Kidney (tissue), 14 donors: Measurements from ENCODE around the gene EHBP1L1. TPM values are rescaled to one million over a fixed set of nuclear protein-coding genes. Genes with fewer than 3 reads are reported as not detected.

ENCODE experiments used
- DNase-seq, 5 donors: peaks; one replicate each; pipeline ENCODE4 v3.0.0-alpha.2; 2013 to 2020
- FAIRE-seq: peaks from 2 replicates; lab custom pipeline; 2012; peaks lifted over from hg19 to GRCh38; lab: Jason Lieb, UNC
- H3K27ac ChIP-seq, 2 donors: one replicate each; pipeline ENCODE4 v1.7.0; 2013; ENCODE audit warnings: low read depth in 2 of 2, low read length in 2 of 2, inconsistent platforms in 1 of 2
- H3K27me3 ChIP-seq: one replicate; pipeline ENCODE4 v1.7.1; 2013; ENCODE audit warnings: low read length, inconsistent platforms; ENCODE audit not compliant: control insufficient read depth, insufficient read depth
- H3K36me3 ChIP-seq, 3 donors: one replicate each; pipeline versions ENCODE4 v1.7.0 to v1.7.1; 2013; ENCODE audit warnings: low read length in 3 of 3, control low read depth in 1 of 3, inconsistent platforms in 1 of 3; ENCODE audit not compliant: insufficient read depth in 3 of 3, control insufficient read depth in 2 of 3
- H3K4me1 ChIP-seq, 3 donors: one replicate each; pipeline versions ENCODE4 v1.7.0 to v1.7.1; 2013; ENCODE audit warnings: low read length in 3 of 3, inconsistent platforms in 1 of 3, low read depth in 1 of 3; ENCODE audit not compliant: control insufficient read depth in 2 of 3, insufficient read depth in 2 of 3
- H3K4me3 ChIP-seq, 3 donors: one replicate each; pipeline versions ENCODE4 v1.7.0 to v1.8.1; 2013; ENCODE audit warnings: low read length in 3 of 3, control low read depth in 1 of 3, inconsistent platforms in 1 of 3
- H3K9ac ChIP-seq, 3 donors: one replicate each; pipeline versions ENCODE4 v1.7.0 to v1.7.1; 2013; ENCODE audit warnings: low read length in 3 of 3, control low read depth in 1 of 3, inconsistent platforms in 1 of 3
- H3K9me3 ChIP-seq, 3 donors: one replicate each; pipeline versions ENCODE4 v1.7.0 to v1.7.1; 2013; ENCODE audit warnings: low read length in 3 of 3, control low read depth in 1 of 3, inconsistent platforms in 1 of 3; ENCODE audit not compliant: control insufficient read depth in 2 of 3, insufficient read depth in 1 of 3
- intact Hi-C: fragments of 100-400 bp; cut with DNase I; formaldehyde crosslinking; loops from one replicate; pipeline ENCODE4 v1.11.1; 2022
- polyA plus RNA-seq: library from polyadenylated mRNA; stranded (reverse); fragments of 350-450 nt; fragmentation: Illumina TruSeq; extraction: RNeasy Lipid Tissue Mini Kit (QIAGEN cat#74804); gene quantifications from one replicate; pipeline ENCODE4 v1.2.3, GENCODE V29; 2014; ENCODE audit warnings: low read depth, low replicate concordance; ENCODE audit not compliant: insufficient read depth
- total RNA-seq: library from RNA; stranded (reverse); fragmentation: NEBNext Ultra II Directional; extraction: Animal tissue kit (Norgen Biotek cat#: 25700); gene quantifications from one replicate; pipeline ENCODE4 v1.2.1, GENCODE V29; 2021
- TF ChIP-seq, protein P1 (sequence below): IDR thresholded peaks from 3 replicates; pipeline ENCODE4 v1.5.1; 2012; ENCODE audit warnings: mild to moderate bottlenecking, moderate library complexity, borderline replicate concordance; ENCODE audit not compliant: insufficient read depth; ENCODE audit errors: extremely low read depth
- donor health status: control.
- donor health status: control.
- donor health status: control.
- donor health status: control.
- donor health status: control.
- donor health status: DM: yes; HTN: yes; CAD: no.
- donor health status: Normal renal cell carcinoma (clear cell type).

Gene EHBP1L1
- total and polyA plus RNA-seq, 2 donors from 2014 or later = 20.5 to 95.4 TPM

DNA sequence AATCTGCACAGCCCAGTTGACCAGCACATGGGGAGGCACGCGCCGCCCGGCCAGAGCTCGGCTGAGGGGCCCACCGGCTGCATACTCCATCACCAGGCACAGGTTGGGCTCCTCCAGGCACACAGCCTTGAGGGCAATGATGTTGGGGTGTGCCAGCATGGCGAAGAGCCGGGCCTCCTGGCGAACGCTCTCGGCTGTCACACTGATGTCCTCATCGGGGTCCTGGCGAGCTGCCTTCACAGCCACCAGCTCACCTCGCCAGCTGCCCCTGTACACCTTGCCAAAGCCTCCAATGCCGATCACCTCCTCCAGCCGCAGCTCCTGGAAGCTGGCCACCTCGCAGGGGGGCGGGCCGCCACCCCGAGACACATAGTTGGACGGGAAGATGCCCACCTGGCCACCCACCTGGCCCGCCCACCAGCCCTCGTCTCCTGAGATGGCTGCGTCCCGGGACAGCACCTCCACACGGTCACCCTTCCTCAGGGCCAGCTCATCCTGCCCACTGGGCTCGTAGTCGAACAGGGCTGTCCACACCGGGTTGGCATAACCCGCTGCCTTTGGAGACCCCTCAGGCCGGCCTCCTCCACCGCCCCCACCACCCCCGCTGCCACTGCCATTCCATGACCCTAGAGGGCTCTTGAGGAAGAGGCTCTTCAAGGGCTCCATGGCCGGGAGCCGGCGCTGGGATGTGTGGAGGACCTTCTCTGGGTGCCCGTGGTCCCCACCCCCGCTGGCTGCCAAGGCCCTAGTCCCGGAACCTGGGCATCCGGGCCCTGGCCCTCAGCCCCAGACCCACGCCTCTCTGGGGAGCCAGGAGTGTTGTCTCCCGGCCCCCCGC lies 37.5 kb downstream of the EHBP1L1 start:
- peak in 1 of 5 donors; percentile 91 for DNase-seq
- H3K27ac ChIP-seq = peak overlapping the region; percentile 82 to 91
- H3K9ac ChIP-seq = peak overlapping the region in 2 of 3 donors; percentile 71 to 80
- H3K4me3 ChIP-seq = peak overlapping the region; percentile 16 to 79 (median 49)
- peaks cover 0 to 11% (median 4%) of the 10 kb centered on the region in 3 donors for H3K36me3 ChIP-seq
- intact Hi-C loops = no loop called here
- H3K27me3 ChIP-seq = no peaks in the 10 kb centered on the region
- H3K9me3 ChIP-seq = no peaks in the 10 kb centered on the region
- TF ChIP-seq, protein P1, sequence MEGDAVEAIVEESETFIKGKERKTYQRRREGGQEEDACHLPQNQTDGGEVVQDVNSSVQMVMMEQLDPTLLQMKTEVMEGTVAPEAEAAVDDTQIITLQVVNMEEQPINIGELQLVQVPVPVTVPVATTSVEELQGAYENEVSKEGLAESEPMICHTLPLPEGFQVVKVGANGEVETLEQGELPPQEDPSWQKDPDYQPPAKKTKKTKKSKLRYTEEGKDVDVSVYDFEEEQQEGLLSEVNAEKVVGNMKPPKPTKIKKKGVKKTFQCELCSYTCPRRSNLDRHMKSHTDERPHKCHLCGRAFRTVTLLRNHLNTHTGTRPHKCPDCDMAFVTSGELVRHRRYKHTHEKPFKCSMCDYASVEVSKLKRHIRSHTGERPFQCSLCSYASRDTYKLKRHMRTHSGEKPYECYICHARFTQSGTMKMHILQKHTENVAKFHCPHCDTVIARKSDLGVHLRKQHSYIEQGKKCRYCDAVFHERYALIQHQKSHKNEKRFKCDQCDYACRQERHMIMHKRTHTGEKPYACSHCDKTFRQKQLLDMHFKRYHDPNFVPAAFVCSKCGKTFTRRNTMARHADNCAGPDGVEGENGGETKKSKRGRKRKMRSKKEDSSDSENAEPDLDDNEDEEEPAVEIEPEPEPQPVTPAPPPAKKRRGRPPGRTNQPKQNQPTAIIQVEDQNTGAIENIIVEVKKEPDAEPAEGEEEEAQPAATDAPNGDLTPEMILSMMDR = no peak
- FAIRE-seq = no peak
- H3K4me1 ChIP-seq = peaks cover 0 to 47% (median 0%) of the 10 kb centered on the region in 3 donors

GRCh38 chr11:65615229-65615949 lies 39.5 kb downstream of the EHBP1L1 start, which contains the start of gene PCNX3:
PCNX3 (plus strand) TSS chr11:65615776; CDS start chr11:65616312, 536 bp downstream.
- peaks cover 2 to 12% (median 5%) of the 10 kb centered on the region in 3 donors for H3K36me3 ChIP-seq
- peak within 1 kb of the TSS; percentile 66 to 87 (median 80) for H3K9ac ChIP-seq
- FAIRE-seq (peak; percentile 99), DNase-seq (peak; percentile 100)
- TF ChIP-seq, protein P1 = peak; percentile 30
- no peaks in the 10 kb centered on the region for H3K27me3 ChIP-seq
- H3K27ac ChIP-seq = peak within 1 kb of the TSS; percentile 79 to 91
- peaks cover 0 to 39% (median 0%) of the 10 kb centered on the region in 3 donors for H3K4me1 ChIP-seq
- no peaks in the 10 kb centered on the region for H3K9me3 ChIP-seq
- intact Hi-C loops = no loop called here
- peak within 1 kb of the TSS; percentile 79 to 93 (median 92) for H3K4me3 ChIP-seq

- FAIRE-seq = no peak
- peak in 2 of 5 donors; percentile 25 to 61 for DNase-seq
- Histone ChIP-seq H3K27me3 (no peaks in the 10 kb centered on the region), H3K9ac (peak overlapping the region; percentile 2 to 68 (median 38)), H3K36me3 (peaks cover 2 to 12% (median 5%) of the 10 kb centered on the region in 3 donors), H3K9me3 (no peaks in the 10 kb centered on the region), H3K27ac (peak overlapping the region; percentile 9 to 71), H3K4me1 (peaks cover 0 to 33% (median 0%) of the 10 kb centered on the region in 3 donors), H3K4me3 (peak overlapping the region; percentile 53 to 76 (median 59))
- intact Hi-C loops = no loop called here
- TF ChIP-seq, protein P1 = no peak
These were observed 40.2 kb downstream of the EHBP1L1 start for GRCh38 chr11:65615950-65616574.
